Measurements from ENCODE around the gene ADGRB3.
A peak's percentile ranks its signal among the peaks of the same experiment; 100 is the strongest.

Gene ADGRB3

DNA sequence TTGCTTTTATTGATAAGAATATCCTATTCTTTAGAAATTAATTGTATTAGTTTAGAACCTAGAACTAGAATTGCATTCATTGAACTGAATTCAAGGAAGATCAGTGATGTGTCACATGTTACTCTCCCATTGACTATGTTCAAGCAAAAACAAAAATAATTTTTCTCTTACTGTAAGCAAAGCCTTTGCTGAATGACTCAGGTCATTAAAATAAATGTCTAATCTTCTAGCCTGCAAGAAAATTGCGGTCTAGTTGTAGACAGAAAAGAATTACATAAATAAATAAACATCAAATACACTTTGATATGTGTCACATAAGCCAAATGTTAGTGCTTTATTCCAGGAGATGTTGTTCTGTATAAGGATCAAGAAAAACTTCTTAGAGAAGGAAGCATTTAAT, 387.9 kb downstream of the ADGRB3 start:
- no peak for DNase-seq (ENCODE audit: low spot score)
- FAIRE-seq = no peak

DNA sequence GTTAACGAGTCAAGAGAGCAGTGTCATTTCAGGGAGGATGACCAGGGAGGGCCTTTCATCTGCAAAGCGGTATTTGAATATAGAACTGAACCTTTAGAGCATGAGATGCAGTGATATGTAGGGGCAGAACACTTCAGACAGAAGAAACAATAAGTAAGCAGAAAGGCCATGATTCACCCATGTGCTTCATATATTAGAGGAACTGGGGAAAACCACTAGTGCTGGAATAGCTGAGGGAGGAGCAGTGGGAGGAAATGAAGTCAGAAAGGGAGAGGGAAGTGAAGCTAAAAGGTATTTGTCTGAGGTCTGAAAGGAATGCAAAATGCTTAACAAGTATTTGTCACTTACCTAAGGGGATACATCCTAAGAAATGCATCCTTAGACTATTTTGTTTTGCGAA, 391.2 kb downstream of the ADGRB3 start:
- FAIRE-seq (no peak), DNase-seq (ENCODE audit: low spot score) (peak; percentile 20)

DNA sequence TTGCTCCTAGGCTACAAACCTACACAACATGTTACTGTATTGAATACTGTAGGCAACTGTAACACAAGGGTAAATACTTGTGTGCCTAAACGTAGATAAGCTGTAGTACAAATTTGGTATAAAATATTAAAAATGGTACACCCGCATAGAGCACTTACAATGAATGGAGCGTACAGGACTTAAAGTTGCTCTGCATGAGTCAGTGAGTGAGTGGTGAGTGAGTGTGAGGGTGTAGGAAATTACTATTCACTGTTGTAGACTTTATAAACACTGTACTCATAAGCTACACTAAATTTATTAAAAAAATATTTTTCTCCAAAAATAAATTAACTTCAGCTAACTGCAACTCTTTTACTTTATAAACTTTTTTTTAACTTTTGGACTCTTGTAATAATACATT, 391.6 kb downstream of the ADGRB3 start:
- FAIRE-seq (no peak), DNase-seq (ENCODE audit: low spot score) (no peak)

DNA sequence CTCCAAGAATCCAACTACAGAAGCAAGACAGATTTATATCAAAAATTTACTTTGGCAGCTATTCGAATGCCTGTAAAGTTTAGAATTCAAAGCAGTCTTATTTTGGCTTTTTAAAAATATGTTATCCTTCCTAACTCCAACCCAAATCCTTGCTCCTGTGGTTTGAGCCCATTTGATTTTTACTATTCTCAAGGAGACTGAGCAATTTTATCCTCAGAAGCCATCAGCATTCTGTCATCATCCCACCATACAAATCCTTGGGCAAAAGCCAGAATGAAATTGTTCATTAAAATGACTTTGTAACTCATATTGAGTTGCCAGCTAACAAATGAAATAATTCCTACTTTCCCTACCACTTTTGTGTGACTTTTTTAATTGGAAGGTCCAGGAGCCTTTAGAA, 392.8 kb downstream of the ADGRB3 start:
- FAIRE-seq (no peak), DNase-seq (ENCODE audit: low spot score) (no peak)

DNA sequence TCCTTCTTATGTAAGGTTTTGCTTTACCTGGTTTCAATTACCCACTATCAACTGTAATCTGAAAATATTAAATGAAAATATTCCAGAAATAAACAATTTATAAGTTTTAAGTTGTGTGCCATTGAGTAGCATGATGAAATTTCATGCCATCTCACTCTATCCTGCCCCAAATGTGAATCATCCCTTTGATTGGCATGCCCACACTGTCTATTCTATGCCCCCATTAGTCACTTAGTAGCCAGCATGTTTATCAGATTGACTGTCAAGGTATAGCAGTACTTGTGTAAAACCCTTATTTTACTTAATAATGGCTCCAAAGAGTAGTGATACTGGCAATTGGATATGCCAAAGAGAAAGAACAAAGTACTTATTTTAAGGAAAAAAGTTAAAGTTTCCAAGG, 403.8 kb downstream of the ADGRB3 start:
- DNase-seq (ENCODE audit: low spot score) (no peak), FAIRE-seq (no peak)

DNA sequence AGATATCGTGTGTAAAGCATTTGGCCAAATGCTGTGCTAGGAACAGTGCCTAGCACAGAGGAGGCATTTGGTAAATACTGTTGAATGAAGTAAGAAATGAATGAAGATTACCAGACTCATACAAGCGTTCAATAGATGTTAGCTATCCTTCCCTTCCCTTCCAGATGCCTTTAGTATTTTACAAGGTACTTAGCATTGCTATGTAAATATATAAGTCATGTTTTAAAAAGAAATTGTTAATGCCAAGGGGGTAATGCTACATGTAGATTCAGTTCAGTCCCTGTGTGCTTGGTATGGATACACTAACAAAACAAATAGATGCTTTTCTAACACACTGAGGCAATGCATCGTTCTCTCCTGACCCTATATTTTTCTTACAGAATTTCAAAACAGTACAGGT, 407.2 kb downstream of the ADGRB3 start:
- DNase-seq (ENCODE audit: low spot score) = no peak

DNA sequence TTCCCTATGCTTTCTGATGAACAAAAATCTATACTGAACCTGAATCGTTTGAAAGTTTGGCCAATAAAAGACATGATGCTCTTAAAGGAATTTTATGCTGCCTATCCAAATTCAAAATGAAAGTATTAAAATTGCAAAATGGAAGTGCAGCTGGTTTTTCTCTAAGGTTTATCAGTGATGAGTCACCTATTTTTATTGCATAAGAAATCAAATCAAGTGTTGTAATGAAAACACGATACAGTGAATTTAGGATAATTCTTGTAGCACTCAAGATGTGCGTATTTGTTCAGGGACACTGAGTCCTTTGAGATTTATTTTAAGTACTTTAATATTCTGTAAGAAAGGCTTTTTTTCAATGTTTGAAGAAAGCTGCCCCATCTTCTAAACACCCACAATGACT, 409.5 kb downstream of the ADGRB3 start:
- DNase-seq (ENCODE audit: low spot score) (no peak), FAIRE-seq (no peak)

More for the DNA sequence above, 407.2 kb downstream of the ADGRB3 start:
- FAIRE-seq = no peak

DNA sequence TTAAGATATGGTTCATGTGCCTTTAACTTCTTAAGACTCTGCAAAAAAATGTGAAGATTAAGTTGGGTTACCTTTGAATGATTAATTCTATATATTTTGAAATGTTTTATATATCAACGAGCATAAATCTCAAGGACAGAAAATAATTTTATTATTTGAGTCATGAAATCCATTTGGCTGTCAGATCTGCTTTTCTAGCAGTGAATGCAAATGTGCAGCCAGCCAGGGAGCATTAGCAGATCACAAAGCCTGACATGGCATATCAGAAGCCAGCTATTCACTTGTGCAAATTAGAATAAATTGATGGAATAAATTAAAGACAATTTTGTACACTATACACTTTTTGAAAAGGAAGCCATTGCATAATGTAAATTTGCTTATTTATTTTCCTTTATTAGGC, 424.3 kb downstream of the ADGRB3 start:
- FAIRE-seq = no peak
- DNase-seq (ENCODE audit: low spot score) = no peak

DNA sequence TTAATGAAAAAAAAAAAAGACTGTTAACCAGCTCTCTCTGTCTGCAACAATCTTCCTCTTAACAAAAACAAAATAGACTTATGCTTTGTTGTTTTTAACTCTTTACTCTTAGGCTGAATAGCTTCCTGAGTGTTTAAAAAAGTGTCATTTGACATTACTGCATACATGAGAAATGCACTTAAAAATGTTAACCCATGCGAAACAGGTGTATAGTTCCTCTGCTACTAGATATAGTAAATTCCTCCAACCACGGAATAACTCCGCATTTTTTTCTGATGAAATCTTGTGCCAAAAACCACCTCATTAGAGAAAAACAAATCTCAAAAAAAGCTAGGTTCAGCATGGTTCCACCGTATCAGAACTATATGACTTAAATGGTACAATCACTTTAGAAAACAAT, 426.0 kb downstream of the ADGRB3 start:
- FAIRE-seq = no peak
- no peak for DNase-seq (ENCODE audit: low spot score)

DNA sequence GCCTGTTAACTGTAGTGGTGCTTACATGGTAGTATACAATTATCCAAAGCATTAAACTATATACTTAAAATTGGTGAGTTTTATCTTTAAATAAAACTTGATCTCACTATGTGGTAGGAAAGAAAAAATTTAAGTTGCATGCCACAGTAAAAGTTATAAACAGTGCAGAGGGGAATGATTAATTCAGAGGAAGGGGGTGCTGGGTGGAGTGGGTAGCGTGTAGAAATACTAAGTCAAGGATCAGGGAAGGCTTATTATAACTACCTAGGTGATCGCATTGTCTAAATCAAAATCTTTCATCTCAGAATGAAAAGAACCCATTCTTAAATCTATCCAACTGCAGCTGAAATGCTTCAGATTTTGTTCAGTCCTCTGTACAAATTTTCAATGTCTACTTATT, 428.3 kb downstream of the ADGRB3 start:
- DNase-seq (ENCODE audit: low spot score) = no peak
- no peak for FAIRE-seq

DNA sequence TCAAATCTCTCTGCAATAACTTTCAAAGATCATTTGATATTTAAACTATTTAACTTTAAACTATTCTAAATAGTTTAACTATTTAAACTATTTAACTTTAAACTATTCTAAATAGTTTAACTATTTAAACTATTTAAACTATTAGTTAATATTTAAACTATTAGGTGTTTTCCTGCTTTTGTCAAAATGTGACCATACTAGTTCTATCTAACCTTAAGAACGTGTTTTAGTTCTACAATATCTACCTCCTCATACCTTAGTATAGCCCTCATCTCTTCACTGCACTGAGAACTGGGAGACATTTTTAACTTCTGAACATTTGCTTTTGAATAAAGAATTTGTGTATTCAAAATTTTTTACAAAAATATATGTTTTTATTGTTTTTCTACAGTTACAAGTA, 429.1 kb downstream of the ADGRB3 start:
- no peak for DNase-seq (ENCODE audit: low spot score)
- FAIRE-seq = no peak

DNA sequence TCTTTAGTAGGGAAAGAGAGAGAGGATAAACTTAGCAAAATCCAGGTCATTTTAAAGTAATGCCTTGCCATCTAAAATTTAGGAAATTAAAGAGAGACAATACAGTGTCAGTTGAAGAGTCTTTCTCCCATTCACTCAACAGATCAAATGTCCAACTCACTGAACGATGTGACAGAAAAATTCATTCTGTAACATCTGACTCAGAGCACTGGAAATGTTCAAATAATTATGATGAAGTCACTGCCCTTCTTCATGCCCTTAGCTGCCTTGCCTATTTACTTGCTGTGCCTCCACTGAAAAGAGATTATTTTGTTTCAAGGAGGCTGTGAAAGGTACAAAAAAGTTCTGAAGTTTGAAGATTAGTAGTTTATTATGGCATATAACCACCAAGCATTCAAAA, 434.8 kb downstream of the ADGRB3 start:
- FAIRE-seq (no peak), DNase-seq (ENCODE audit: low spot score) (no peak)

DNA sequence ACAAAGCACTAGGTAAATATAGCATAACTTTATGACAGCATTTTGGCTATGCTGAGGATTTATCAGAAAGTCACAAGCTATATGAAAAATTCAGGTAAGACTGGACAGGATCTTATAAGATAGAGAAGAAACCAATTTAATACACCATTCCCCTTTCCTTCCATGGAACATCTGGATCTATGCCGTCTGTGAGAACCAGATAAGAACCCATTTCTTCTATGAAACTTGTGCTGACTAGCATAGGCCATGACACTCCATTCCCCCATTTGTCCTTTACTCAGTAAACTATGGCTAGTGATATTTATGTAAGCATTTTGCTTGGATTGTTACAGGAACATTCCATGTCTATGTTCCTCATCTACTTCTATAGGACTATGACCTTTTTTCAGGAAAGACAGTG, 437.7 kb downstream of the ADGRB3 start:
- DNase-seq (ENCODE audit: low spot score) = no peak
- FAIRE-seq = no peak

DNA sequence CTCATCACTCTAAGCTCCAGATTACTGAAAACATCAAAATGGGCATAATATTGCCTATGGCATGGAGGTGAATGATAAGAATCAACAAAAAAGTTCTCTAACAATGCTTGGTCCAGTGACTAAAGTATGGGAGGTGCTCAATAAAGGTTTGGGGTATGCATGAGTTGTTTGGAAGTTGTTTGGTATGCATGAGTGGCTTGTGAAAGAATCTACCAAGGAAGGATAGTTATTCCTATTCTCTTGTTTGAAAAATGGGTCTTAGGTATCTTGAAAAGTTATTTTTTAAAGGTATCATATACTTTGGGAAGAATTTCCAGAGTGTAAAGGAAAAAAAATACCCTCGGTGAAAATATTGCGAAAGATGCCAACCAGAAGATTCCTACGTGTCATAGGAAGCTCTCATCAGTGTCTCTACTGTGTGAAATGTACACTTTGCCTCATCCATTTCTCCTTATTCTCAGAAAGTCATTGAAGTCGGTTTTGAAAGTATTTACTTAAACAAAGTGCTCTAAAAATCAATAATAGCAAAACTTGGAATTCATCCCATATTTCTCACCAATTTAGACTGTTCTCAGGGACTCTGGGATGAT, 449.8 kb downstream of the ADGRB3 start:
- no peak for FAIRE-seq
- no peak for DNase-seq (ENCODE audit: low spot score)

DNA sequence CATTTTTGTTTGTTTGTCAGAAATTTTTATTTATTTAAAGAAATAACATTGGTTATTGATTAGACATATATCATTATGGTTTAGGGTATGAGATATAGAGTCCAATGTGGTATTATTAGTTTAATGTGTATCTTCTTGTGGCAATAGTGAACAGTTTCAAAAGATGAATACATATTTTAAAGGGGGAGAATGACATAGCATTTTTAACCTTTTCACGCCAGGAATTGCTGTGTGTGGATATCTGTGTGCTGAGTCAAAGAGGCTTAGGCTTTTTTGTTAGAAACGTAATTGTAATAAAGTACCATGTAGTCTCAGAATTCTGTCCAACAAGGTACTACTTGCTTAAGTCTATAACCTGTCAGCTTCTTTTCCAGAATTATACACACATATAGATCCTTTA, 451.6 kb downstream of the ADGRB3 start:
- DNase-seq (ENCODE audit: low spot score) (no peak), FAIRE-seq (no peak)

DNA sequence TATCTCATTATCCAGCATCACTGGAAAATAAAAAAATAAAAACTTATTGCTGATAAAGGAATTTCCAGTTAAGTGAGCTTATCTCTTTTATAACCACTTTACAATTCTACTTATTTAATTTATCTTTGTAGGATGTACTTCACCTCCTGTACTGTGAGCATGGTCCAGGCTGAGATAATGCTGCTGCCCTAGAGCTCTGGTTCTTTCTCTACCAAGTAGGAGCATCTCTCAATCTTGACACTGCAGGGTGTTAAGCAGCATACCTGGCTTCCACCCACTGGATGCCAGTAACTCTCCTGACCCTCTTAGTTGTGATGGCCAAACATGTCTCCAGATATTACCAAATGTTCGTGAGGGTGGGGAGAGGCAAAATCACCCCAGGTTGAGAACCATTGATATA, 454.5 kb downstream of the ADGRB3 start:
- FAIRE-seq = no peak

DNA sequence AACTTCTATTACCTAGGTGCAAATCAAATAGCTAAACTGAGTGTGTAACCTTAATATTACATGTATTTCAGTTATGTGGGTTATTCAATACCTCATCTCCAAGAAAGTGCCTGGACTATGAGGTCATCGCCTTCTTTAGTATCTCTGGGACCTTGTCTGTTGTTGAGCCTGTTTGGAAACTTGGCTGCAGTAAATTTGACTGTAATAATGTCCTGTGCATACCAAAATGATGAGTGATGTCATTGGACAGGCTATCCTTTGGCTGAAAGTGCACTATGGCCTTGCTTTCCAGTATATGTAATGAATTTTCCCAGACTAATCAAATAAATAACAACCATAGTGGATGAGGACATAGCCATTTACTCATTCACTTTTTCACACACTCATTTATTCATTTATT, 455.1 kb downstream of the ADGRB3 start:
- DNase-seq (ENCODE audit: low spot score) = peak; percentile 57
- FAIRE-seq = peak; percentile 83

More for the DNA sequence above, 454.5 kb downstream of the ADGRB3 start:
- DNase-seq (ENCODE audit: low spot score) = no peak

DNA sequence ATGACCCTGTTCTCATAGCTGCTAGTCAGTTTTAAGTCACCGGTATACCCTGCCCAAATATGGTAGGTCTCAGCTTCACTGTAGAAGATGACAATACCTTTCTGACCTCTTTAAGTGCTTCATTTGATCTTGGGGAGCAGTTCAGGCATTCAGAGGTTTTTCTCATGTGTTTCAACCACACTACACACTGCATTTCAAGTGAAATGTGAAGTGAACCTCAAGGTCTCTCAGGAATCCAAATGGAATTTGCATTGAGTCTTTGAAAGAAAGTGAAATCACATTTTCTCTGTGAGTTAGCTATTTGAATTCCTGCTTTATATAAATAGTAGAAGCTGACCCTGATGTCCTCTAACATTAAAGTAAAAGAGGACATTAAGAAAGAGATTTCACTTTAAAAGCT, 461.6 kb downstream of the ADGRB3 start:
- FAIRE-seq = no peak
- no peak for DNase-seq (ENCODE audit: low spot score)

DNA sequence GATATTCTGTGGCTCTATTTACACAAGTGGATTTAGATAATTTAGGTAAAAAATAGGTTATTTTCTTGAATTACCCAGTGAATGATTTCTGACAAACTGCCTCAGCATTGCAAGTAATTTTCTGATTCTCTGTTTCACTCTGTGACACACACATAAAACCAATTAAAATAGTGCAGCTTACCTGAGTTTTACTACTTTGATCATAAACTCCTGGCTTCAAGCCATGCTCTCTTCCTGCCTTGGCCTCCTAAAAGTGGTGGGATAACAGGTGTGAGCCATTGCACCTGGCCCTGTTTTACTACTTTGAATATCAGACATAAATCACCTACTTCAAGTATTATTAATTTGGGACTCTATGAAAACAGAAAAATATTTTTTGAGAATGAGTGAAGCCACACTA, 462.9 kb downstream of the ADGRB3 start:
- no peak for FAIRE-seq
- DNase-seq (ENCODE audit: low spot score) = no peak

DNA sequence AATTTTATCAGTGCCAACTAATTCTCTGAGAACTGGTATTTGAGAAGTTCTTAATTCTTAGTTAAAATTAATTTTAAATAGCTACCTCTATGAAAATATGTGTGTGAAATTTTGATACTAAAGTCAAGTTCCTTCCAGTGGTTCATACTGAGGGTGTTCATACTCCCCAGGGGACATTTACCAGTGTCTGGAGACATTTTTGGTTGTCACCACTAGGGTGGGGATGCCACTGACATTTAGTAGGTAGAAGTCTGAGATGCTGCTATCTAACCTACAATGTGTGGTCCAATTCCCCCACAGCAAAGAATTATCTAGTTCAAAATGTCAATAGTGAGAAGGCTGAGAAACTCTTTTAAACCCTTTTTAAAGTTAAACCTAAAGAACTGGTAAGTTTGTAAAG, 463.8 kb downstream of the ADGRB3 start:
- no peak for FAIRE-seq
- DNase-seq (ENCODE audit: low spot score) = no peak

DNA sequence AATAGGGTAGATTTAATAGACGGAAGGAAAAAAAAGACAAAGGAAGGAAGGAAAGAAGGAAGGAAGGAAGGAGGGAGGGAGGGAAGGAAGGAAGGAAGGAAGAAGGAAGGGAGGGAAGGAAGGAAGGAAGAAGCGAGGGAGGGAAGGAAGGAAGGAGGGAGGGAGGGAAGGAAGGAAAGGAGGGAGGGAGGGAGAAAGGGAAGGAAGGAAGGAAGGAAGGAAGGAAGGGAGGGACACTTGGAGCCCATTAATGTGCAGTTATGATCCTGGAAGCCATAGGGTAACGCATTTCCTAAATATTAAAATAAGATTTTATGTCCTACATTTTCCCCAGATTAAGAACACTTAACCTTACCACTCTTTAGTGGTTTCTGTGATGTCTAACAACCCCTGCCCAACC, 465.7 kb downstream of the ADGRB3 start:
- FAIRE-seq (no peak), DNase-seq (ENCODE audit: low spot score) (no peak)

DNA sequence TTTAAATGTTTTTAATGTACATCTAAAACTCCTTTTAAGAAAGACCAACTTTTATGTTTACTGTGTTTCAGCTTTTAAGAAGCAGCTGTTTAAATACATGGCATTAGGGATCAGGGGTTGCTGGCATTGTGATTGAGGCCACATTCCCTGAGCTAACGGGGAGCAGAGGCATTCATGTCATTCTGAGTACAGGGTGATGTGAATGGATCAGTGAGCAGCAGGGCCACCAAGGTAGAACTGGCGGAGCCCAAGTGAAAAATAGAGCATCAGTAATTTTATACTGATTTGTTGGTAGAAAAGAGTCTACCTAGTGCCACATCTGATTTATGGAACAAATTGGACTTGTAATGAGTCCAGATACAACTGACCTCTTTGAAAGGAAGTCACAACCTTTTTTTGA, 467.3 kb downstream of the ADGRB3 start:
- FAIRE-seq (no peak), DNase-seq (ENCODE audit: low spot score) (no peak)

DNA sequence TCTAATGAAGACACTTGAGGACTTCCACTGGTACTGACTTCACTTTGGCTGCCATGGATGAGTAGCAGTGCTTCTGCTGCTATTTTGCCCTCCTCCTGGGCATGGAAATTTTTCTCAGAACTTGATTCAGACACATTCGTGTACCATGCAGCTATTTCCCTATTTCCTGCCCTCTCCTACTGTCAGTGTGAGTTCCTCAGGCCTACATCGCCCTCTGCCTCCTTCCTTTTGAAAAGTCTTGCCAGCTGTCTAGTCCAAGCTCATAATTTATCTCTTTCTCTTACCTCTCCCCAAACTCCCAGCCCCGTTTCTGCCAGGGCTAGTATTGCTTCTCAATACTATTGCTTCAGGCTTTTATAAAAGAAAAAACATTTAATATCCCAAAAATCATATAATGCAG, 470.2 kb downstream of the ADGRB3 start:
- FAIRE-seq (no peak), DNase-seq (ENCODE audit: low spot score) (no peak)

DNA sequence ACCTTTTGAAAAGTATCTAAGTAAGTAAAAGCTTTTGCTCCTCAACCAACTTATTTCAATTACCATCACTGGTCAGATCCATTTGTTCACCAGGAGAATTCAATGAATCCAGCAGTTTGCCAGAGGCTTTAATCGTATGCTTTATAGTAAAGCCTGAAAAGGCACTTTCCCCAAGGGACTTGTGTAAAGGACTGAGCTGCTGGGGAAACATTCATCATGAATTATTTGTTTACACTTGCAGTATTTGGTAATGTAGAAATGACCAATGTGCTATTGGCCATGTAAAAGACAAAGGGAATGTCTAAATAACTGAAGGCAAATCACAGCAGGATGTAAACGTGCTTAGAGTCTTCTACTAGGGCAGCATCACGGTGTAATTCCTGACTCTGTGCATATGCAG, 471.4 kb downstream of the ADGRB3 start:
- no peak for DNase-seq (ENCODE audit: low spot score)
- no peak for FAIRE-seq

All from urothelium cell line (cell line).